NCI-H82 (cell line): ENCODE data around the gene MCM3AP.
A peak's percentile ranks its signal among the peaks of the same experiment; 100 is the strongest.
"Not testable (repeated sequence)": the region's sequence is repeated elsewhere in the genome, so short reads cannot be mapped to it uniquely, and the experiment has no call there.

Source experiments
- DNase-seq: peaks from one replicate; lab custom pipeline; 2025; lab: John Stamatoyannopoulos, UW

Gene MCM3AP

GRCh38 chr21:46203203-46203600, 82.2 kb downstream of the MCM3AP start:
- DNase-seq, result no peak

GRCh38 chr21:46202592-46203202, 82.7 kb downstream of the MCM3AP start:
- no peak for DNase-seq

- DNase-seq, result not testable (repeated sequence)
These were observed 84.3 kb downstream of the MCM3AP start for GRCh38 chr21:46200877-46201803.

- no peak for DNase-seq
These were observed 85.7 kb downstream of the MCM3AP start for GRCh38 chr21:46199436-46200373.

GRCh38 chr21:46196733-46197132, 88.7 kb downstream of the MCM3AP start:
- no peak for DNase-seq

- DNase-seq, result no peak
These were observed 89.7 kb downstream of the MCM3AP start for GRCh38 chr21:46195595-46196195.

GRCh38 chr21:46194374-46195334, 90.8 kb downstream of the MCM3AP start:
- DNase-seq, result no peak

GRCh38 chr21:46193829-46194373, 91.5 kb downstream of the MCM3AP start:
- DNase-seq, result no peak

- DNase-seq, result no peak
These were observed 93.5 kb downstream of the MCM3AP start for GRCh38 chr21:46191686-46192575.

GRCh38 chr21:46191257-46191685, 94.1 kb downstream of the MCM3AP start:
- no peak for DNase-seq

GRCh38 chr21:46190491-46191131, 94.8 kb downstream of the MCM3AP start:
- DNase-seq, result no peak

GRCh38 chr21:46189959-46190490, 95.4 kb downstream of the MCM3AP start:
- no peak for DNase-seq

GRCh38 chr21:46189213-46189958, 96.0 kb downstream of the MCM3AP start:
- DNase-seq, result peak; percentile 56

GRCh38 chr21:46188226-46189212, 96.9 kb downstream of the MCM3AP start:
- DNase-seq, result peak; percentile 56

GRCh38 chr21:46187814-46188213, 97.6 kb downstream of the MCM3AP start:
- no peak for DNase-seq

- DNase-seq, result no peak
These were observed 98.2 kb downstream of the MCM3AP start for GRCh38 chr21:46187261-46187660.
